Endometrial microvascular endothelial cells (primary cell): ENCODE data around the gene EXOSC10. TPM values are rescaled to one million over a fixed set of nuclear protein-coding genes. Genes with fewer than 3 reads are reported as not detected.

ENCODE experiments used
- in situ Hi-C: cut with HindIII; loops from 2 replicates; pipeline ENCODE4 v1.10.0; 2017; ENCODE audit warnings: low sequenced_read_pairs, low pct_unique_long_range_greater_than_20kb; ENCODE audit errors: inconsistent ontology term
- total RNA-seq: library from RNA; depleted of rRNA; stranded (reverse); fragments of >200 nt; gene quantifications from one replicate; pipeline ENCODE4 v1.2.3, GENCODE V29; 2015; ENCODE audit errors: inconsistent ontology term

The EXOSC10 gene
- total RNA-seq, result 91.4 TPM

- in situ Hi-C loops, result no loop called here
These were observed at the start of gene EXOSC10 for GRCh38 chr1:11099310-11100148. TSS of gene EXOSC10 (minus strand) at chr1:11099869. CDS start at chr1:11099831, 38 bp downstream.

GRCh38 chr1:11147197-11147770 is 47.6 kb upstream of the EXOSC10 start:
- in situ Hi-C loops, result no loop called here

- in situ Hi-C loops, result no loop called here
These were observed 46.1 kb upstream of the EXOSC10 start for GRCh38 chr1:11145741-11146140.

- in situ Hi-C loops, result no loop called here
These were observed 45.0 kb upstream of the EXOSC10 start for GRCh38 chr1:11144570-11145256.

- in situ Hi-C loops, result no loop called here
These were observed 44.2 kb upstream of the EXOSC10 start for GRCh38 chr1:11143907-11144306.

GRCh38 chr1:11143401-11143800 is 43.7 kb upstream of the EXOSC10 start:
- in situ Hi-C loops, result no loop called here

GRCh38 chr1:11142618-11143391 is 43.1 kb upstream of the EXOSC10 start:
- in situ Hi-C loops, result no loop called here

GRCh38 chr1:11138952-11139351 is 39.3 kb upstream of the EXOSC10 start:
- in situ Hi-C loops, result no loop called here

GRCh38 chr1:11138029-11138428 is 38.4 kb upstream of the EXOSC10 start:
- in situ Hi-C loops, result no loop called here

GRCh38 chr1:11134898-11135266 is 35.2 kb upstream of the EXOSC10 start:
- in situ Hi-C loops, result no loop called here

- in situ Hi-C loops, result no loop called here
These were observed 34.7 kb upstream of the EXOSC10 start for GRCh38 chr1:11134251-11134897.

- in situ Hi-C loops, result no loop called here
These were observed 33.1 kb upstream of the EXOSC10 start for GRCh38 chr1:11132563-11133293.

- in situ Hi-C loops, result no loop called here
These were observed 32.1 kb upstream of the EXOSC10 start for GRCh38 chr1:11131816-11132215.

- in situ Hi-C loops, result no loop called here
These were observed 30.7 kb upstream of the EXOSC10 start for GRCh38 chr1:11130406-11130805.

- in situ Hi-C loops, result no loop called here
These were observed 30.2 kb upstream of the EXOSC10 start for GRCh38 chr1:11129649-11130390.

GRCh38 chr1:11126569-11126968 is 26.9 kb upstream of the EXOSC10 start:
- in situ Hi-C loops, result no loop called here

- in situ Hi-C loops, result no loop called here
These were observed 26.3 kb upstream of the EXOSC10 start for GRCh38 chr1:11125931-11126330.
